Nephron progenitor cell (in vitro differentiated cells): ENCODE measurements around the gene EXOC4.

Source experiments
- DNase-seq: peaks from one replicate; pipeline ENCODE4 v3.0.0; 2021
- H3K27ac Mint-ChIP-seq: 2 replicates; pipeline ENCODE4 v1.8.0; 2021; ENCODE audit warnings: mild to moderate bottlenecking, moderate library complexity, mixed read lengths
- H3K27me3 Mint-ChIP-seq: 2 replicates; pipeline ENCODE4 v1.8.0; 2021; ENCODE audit warnings: mild to moderate bottlenecking, low read depth, mixed read lengths; ENCODE audit not compliant: poor library complexity
- H3K36me3 Mint-ChIP-seq: 2 replicates; pipeline ENCODE4 v1.8.0; 2021; ENCODE audit warnings: low read depth, mixed read lengths
- H3K4me1 Mint-ChIP-seq: 2 replicates; pipeline ENCODE4 v1.8.0; 2021; ENCODE audit warnings: mixed read lengths
- H3K4me3 Mint-ChIP-seq: 2 replicates; pipeline ENCODE4 v1.8.0; 2021; ENCODE audit warnings: mild to moderate bottlenecking, moderate library complexity, mixed read lengths
- H3K9me3 Mint-ChIP-seq: 2 replicates; pipeline ENCODE4 v1.8.0; 2021; ENCODE audit warnings: mild to moderate bottlenecking, moderate library complexity, mixed read lengths
- TF ChIP-seq, protein P1 (sequence below): fragments of 200-600 bp; sonication (generic); IDR thresholded peaks from 2 replicates; pipeline ENCODE4 v1.5.0; 2021; ENCODE audit warnings: antibody characterized with exemption

The EXOC4 gene

DNA sequence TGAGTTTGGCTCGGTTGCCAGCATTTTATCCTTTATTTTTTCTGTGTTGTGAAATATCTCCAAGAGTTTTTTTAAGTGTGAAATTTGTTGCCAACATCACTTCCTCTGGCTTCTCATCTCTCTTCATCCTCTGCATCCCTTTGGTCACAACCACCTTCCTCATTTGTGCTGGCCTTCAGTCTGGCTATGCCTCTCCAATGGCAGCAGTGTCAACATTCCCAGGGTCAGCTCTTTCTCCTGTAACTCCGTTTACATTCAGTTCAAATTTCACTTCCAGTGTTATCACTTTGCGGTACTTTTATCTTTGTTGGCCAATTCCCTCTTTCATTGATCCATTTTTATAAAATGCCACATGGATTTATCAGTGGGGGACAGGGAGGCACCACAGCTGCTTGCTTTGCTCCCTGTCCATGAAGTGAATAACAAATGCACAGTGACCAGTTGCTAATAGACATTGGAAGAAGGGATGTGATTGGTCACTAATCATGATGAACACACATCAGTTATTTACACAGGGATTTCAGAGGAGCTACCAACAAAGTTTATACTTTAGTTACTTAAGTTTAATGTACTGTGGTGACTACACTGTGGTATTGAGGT is 562.8 kb downstream of the EXOC4 start:
- peak overlapping the region; percentile 74 for H3K27ac Mint-ChIP-seq
- no peaks in the 10 kb centered on the region for H3K9me3 Mint-ChIP-seq
- peaks cover 6% of the 10 kb centered on the region for H3K4me1 Mint-ChIP-seq
- TF ChIP-seq, protein P1, sequence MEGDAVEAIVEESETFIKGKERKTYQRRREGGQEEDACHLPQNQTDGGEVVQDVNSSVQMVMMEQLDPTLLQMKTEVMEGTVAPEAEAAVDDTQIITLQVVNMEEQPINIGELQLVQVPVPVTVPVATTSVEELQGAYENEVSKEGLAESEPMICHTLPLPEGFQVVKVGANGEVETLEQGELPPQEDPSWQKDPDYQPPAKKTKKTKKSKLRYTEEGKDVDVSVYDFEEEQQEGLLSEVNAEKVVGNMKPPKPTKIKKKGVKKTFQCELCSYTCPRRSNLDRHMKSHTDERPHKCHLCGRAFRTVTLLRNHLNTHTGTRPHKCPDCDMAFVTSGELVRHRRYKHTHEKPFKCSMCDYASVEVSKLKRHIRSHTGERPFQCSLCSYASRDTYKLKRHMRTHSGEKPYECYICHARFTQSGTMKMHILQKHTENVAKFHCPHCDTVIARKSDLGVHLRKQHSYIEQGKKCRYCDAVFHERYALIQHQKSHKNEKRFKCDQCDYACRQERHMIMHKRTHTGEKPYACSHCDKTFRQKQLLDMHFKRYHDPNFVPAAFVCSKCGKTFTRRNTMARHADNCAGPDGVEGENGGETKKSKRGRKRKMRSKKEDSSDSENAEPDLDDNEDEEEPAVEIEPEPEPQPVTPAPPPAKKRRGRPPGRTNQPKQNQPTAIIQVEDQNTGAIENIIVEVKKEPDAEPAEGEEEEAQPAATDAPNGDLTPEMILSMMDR, result no peak
- peaks cover 23% of the 10 kb centered on the region for H3K36me3 Mint-ChIP-seq
- DNase-seq, result no peak
- no peaks in the 10 kb centered on the region for H3K27me3 Mint-ChIP-seq
- no peak overlapping the region for H3K4me3 Mint-ChIP-seq

DNA sequence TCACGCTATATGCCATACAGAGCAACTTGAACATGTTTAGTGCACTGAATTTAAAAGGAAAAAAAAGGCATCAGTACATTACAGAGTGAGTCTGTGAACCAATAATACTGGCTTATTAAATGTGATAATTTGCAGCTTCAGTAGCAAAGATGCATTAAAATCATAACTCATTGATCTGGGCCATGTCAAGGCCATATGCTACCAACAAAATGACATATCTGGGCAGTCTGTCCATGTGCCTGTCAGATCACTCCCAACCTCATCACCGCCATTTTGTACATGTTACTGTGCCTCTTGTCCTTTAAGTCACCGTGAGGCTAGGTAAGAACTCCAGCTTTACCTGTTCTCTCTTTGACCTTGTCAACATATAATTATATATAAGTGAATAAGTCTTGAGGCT is 566.8 kb downstream of the EXOC4 start:
- Mint-ChIP-seq H3K27ac (no peak overlapping the region), H3K36me3 (peaks cover 27% of the 10 kb centered on the region), H3K27me3 (no peaks in the 10 kb centered on the region), H3K4me1 (peaks cover 13% of the 10 kb centered on the region), H3K4me3 (no peak overlapping the region), H3K9me3 (no peaks in the 10 kb centered on the region)
- DNase-seq, result no peak
- TF ChIP-seq, protein P1, result no peak

DNA sequence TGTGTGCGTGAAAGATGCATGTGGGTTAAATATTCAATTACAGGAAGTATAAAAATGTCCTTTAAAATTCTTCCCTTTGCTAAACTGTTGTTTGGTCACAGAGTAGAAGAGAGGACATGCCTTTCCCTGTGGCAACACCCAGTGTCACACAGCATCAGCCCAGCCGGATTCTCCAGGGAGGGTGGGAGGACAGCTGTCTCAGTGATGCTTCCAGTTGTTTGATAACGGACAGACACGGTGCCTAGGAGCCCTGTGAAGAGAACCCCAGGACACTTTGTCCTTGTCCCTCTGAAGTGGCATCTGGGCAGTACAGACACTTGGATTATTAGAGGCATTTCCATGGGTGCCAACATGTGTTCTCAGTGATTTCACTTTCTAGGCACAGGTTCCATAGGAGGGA is 567.7 kb downstream of the EXOC4 start:
- no peak overlapping the region for H3K27ac Mint-ChIP-seq
- peaks cover 14% of the 10 kb centered on the region for H3K4me1 Mint-ChIP-seq
- peaks cover 27% of the 10 kb centered on the region for H3K36me3 Mint-ChIP-seq
- no peaks in the 10 kb centered on the region for H3K27me3 Mint-ChIP-seq
- DNase-seq, result no peak
- no peaks in the 10 kb centered on the region for H3K9me3 Mint-ChIP-seq
- H3K4me3 Mint-ChIP-seq, result no peak overlapping the region
- TF ChIP-seq, protein P1, result no peak

DNA sequence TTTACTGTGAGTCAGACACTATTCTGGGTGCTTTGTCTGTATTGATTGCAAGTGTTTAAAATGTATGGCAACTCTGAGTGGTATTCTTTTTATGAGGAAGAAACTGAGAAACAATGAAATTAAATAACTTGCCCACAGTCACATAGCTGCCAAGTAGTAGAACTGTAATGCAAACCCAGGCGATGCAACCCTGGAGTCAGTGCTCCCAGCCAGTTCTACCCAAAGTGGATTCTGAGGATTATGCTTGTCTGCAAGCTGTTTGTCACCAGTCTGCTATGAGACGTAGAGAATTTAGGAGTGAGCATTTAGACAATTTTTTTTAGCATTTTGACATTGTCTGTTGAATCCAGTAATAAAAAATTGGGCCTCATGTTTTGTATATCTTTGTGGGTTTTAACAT is 568.3 kb downstream of the EXOC4 start:
- no peak for DNase-seq
- H3K27me3 Mint-ChIP-seq, result no peaks in the 10 kb centered on the region
- peaks cover 11% of the 10 kb centered on the region for H3K4me1 Mint-ChIP-seq
- TF ChIP-seq, protein P1, result no peak
- no peaks in the 10 kb centered on the region for H3K9me3 Mint-ChIP-seq
- no peak overlapping the region for H3K4me3 Mint-ChIP-seq
- no peak overlapping the region for H3K27ac Mint-ChIP-seq
- peaks cover 27% of the 10 kb centered on the region for H3K36me3 Mint-ChIP-seq

DNA sequence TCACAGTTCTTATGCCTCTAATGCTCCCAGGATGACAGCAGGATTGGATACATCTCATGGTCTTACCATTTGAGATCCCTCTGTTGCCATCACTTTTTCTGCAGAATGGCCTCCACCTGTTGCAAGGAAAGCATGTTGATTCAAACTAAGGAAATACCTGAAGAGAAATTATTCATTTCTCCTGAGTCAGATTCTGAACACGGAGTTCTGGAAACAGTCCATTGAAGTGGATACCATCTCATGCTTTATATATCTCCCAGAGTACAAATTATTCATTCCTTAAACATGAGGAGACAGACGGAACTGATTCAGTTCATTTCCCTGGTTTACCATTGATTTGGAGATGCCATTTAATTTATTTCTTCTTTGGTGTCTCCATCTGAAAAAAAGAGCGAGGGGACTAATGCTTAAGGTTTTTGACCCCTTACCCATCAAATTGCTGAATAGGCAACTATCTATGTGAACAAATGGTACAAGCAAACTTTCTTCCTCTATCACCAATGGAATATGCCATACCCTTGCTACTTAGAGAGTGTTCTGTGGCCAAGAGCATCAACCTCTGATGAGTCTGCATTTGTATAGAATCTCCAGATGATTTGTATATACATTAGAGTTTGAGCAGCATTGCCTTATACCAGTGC is 569.2 kb downstream of the EXOC4 start:
- Mint-ChIP-seq H3K27me3 (no peaks in the 10 kb centered on the region), H3K4me1 (peaks cover 11% of the 10 kb centered on the region), H3K9me3 (no peaks in the 10 kb centered on the region), H3K36me3 (peaks cover 26% of the 10 kb centered on the region), H3K27ac (no peak overlapping the region), H3K4me3 (no peak overlapping the region)
- TF ChIP-seq, protein P1, result no peak
- DNase-seq, result no peak
